Anterior cingulate cortex (tissue), 58 donors: ENCODE measurements around the gene HOMER3.
"Not testable (repeated sequence)": the region's sequence is repeated elsewhere in the genome, so short reads cannot be mapped to it uniquely, and the experiment has no call there.

Source experiments
- DNase-seq, 58 donors: peaks; one replicate each; lab custom pipeline; 2025; lab: John Stamatoyannopoulos, UW

HOMER3 gene

DNA sequence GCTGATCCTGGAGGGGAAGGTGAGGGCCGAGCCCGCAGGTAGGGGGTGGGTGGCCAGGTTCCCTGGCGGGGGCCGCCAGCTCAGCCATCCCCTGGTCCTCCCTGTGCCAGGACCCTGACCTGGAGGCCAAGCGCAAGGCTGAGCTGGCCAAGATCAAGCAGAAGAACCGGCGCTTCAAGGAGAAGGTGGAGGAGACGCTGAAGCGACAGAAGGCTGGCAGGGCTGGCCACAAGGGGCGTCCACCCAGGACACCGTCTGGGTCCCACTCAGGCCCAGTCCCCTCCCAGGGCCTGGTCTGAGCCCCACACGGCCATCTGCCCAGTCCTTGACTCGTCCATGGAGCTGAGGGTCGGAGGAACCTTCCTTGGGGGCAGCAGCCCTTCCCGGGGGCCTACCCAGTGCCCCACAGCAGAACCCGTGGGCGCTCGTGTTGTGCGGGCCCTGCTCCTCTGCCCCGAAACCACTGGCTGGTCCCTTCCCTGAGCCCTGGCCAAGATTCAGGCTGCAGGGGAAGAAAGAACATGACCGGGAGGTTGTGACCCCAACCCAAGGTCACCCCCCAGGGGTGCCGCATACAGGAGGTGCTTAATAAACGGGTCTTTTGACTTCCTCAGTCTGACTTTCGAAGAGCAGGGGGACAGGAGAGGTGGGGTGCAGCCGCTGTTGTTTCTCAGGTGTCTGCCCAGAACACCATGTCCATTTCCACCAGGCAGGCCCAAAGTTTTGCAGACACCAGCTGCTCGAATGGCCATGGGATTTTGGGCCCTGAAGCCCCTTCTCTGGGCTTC lies 12.8 kb downstream of the HOMER3 start:
- DNase-seq: no peak

DNA sequence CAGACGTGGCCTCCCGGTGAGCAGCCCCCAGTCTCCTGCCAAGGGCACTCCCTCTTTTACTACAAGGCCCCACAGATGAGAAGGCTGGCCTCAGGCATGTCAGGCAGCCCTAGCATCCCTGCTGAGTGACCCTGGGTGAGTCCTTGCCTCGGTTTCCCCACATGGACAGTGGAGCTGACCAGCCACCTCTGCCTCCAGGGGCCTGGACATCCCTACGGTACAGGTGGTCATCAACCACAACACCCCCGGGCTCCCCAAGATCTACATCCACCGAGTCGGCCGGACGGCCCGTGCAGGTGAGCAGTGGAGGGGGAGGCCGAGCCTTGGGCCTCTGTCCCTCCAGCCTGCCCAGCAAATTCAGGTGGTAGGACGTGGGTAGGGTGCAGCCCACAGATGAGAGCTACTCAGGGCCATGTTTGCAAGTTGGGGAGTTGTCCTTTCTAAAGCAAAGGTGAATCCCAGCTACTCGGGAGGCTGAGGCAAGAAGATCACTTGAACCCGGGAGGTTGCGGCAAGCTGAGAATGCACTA lies 16.3 kb downstream of the HOMER3 start:
- no peak for DNase-seq

DNA sequence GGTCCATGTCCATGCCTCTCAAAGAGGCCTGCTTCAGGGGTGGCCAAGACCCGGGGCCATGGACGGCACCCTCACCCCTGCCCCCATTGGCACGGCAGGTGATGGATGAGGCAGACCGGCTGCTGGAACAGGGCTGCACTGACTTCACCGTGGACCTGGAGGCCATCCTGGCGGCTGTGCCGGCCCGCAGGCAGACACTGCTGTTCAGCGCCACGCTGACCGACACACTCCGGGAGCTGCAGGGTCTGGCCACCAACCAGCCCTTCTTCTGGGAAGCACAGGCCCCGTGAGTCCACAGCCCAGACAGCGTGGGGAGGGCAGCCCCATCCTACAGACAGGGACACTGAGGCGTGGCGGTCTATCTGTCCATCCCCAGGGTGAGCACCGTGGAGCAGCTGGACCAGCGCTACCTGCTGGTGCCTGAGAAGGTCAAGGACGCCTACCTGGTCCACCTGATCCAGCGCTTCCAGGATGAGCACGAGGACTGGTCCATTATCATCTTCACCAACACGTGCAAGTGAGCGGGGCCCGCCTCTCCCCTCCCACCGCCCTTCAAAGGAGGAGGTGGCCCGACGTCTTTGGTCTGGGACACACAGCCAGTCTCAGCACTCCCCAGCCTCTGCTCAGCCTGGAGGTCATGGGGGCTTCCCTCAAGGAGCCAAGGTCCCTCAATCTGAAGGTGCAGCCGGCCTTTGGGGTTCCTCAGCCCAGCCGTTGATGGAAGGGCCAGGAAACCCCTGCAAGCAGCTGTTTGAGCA lies 18.6 kb downstream of the HOMER3 start:
- DNase-seq: no peak

DNA sequence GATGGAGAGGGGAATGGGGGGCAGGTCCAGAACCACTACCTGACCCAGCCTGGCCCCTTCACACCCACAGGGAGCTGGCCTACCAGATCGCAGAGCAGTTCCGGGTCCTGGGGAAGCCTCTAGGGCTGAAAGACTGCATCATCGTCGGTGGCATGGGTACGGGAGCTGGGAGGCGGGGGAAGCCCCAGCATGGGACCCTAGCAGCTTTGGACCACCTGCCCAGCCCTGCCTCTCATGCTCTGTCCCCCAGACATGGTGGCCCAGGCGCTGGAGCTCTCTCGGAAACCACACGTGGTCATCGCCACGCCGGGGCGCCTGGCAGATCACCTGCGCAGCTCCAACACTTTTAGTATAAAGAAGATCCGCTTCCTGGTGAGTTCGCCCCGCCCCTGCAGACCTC lies 19.4 kb downstream of the HOMER3 start:
- no peak for DNase-seq

DNA sequence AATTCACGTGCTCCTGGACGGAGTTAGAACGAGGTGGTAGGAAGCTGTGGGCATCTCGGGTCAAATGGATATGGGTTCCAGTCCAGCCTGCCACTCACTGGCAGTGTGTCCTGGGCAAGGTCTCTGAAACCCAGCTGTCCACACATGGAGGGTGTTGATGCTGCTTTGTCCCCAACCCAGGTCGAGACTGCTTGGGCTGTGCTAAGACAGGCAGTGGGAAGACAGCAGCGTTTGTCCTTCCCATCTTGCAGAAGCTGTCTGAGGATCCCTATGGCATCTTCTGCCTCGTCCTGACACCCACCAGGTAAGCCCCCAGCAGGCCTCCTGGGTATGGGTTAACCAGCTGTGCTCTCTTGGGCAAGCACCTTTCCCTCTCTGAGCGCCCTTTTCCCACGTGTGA lies 20.6 kb downstream of the HOMER3 start:
- no peak for DNase-seq

GRCh38 chr19:18919900-18920214 lies 21.2 kb downstream of the HOMER3 start:
- no peak for DNase-seq

GRCh38 chr19:18919086-18919899 lies 21.7 kb downstream of the HOMER3 start, which contains the start of the genes COPE and DDX49:
Gene COPE (minus strand): TSS chr19:18919387. CDS start chr19:18919348, 39 bp downstream.
Gene DDX49 (plus strand): TSS chr19:18919715. CDS start chr19:18919742, 27 bp downstream.
- peak; percentile 81 to 100 (median 99) for DNase-seq

DNA sequence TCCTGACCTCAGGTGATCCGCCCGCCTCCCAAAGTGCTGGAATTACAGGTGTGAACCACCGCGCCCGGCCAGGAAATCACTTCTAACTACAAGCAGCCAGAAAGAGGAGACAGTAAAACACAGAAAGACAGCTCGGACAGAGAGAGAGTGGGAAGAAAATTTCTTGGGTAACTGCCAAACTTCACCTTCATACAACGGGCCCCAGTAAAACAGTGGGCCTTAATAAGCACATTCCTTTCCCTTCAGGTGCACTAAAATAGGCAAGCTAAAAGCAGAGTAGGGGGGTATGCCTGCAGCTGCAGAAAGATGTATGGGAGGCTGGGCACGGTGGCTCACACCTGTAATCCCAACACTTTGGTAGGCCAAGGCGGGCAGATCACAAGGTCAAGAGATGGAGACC lies 23.4 kb downstream of the HOMER3 start:
- DNase-seq: not testable (repeated sequence)

DNA sequence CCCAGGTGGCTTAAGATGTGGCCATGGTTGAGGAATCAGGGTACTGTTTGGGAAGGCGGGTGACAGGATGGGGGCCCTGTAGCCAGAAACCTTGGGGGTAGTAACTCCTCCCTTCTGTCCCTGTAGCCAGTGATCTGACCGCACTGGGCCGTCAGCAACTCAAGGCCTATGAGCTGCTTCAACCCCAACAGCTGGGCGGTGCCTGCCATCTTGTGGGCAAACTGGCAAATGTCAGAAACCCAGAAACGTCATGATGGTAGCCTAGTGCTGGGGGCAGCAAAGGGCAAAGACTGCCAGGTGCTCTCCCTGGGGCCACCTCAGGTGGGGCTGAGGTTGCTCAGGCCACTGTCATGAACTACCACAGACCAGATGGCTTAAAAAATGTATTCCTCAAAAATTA lies 25.4 kb downstream of the HOMER3 start:
- DNase-seq: peak in 51 of 58 donors; percentile 8 to 82 (median 53)

- DNase-seq: no peak
Observed at GRCh38 chr19:18913466-18913865, 27.6 kb downstream of the HOMER3 start.

DNA sequence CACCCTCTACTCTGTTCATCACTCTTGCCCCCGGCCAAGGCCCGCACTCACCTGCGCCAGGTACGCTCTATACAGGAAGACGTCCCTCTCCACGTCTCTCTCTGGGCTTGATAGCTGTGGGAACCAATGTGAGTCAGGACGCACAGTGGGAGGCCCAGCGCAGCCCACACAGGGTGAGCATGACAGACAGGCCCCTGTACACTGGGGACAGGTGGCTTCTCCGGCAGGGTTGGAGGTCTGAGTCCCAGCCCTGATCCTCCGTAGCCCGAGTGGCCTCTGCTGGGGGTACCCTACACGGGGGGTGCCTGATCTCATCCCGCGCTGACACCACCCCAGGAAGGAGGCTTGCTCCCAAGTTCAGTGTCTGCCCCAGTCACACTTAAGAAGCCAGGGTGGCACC lies 28.1 kb downstream of the HOMER3 start:
- no peak for DNase-seq

DNA sequence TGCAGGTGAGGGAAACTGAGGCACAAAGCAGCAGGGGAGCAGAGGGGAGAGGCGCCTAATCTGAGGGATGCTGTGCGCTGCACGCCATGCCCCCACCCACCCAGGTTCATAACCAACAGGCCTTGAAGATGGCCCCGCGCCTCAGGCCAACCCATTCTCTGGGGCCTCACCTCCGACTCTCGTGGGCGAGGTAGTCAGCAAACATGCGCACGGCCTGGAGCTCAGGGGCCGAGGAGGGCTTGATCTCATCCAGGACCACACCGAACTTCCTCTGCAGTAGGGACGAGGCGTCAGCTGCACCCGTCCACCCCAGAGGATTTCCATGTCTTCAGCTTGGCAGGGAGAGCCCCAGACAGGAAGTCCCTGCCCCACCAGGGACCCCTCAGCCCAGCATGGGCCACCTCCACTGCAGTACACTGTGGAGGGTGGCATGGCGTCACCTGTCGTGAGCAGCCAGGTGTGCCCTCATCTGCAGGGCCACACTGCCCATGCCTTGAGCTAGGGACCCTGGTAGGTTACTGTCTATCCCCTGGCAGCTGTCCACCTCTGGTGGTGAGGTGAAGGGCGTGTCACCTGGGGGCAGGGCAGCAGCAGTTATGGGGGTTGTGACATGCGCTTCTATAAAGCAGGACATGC lies 30.1 kb downstream of the HOMER3 start:
- no peak for DNase-seq

- DNase-seq: no peak
Observed at GRCh38 chr19:18910010-18910409, 31.0 kb downstream of the HOMER3 start.

- peak in 19 of 58 donors; percentile 12 to 64 (median 30) for DNase-seq
Observed at GRCh38 chr19:18908917-18909619, 31.9 kb downstream of the HOMER3 start.

- peak in 55 of 58 donors; percentile 21 to 96 (median 82) for DNase-seq
Observed at GRCh38 chr19:18906605-18907519, 34.2 kb downstream of the HOMER3 start.

DNA sequence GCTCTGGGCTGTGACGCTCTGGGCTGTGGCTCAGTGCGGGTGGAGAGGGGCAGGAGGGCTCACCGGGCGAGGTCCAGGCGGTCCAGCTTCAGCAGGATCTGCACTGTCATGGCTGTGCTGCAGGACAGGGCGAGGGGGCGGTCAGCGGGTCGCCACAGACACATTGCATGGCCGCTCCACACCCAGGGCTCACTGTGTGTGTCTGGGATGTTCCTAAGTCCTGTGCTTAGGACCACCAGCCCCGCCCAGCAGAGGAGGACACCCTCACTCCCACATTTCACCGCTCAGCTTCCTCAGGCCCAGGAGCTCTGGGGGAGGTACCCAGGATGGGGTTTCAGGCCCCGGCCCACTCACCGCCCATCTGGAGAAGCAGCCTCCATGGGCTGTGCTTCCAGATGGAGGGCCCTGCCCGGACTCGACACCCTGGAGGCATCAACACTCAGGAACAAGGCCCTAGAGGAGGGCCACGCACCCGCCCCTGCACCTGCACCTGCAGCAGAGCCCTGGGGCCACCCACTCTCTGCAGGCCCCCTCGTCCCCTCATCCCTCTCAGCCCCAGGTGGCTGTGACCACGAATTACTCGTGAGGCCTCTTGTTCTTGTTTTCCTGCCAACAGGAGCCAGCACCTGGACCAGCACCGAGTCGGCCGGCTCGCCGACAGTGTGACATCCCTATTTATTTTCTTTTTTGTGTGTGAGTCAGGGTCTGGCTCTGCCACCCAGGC lies 35.3 kb downstream of the HOMER3 start:
- peak in 2 of 58 donors; percentile 31 to 64 for DNase-seq

DNA sequence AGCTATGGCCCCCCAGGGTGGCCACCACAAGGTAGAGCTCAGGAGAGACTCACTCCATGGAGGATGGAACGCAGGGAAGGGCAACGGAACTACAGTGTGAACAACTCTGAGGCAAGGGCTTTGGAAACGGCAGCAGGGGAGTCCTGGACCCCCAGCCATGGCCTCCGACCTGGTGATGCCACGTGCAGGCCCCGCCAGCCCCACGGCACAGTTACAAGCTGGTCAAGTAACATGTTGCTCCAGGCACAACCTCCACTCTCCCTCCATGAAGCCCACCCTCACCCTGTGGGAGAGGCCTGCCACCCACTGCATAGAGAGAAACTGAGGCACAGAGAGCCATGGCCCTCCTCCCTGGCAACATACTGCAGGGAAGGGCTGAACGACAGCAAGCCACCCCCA lies 36.0 kb downstream of the HOMER3 start:
- DNase-seq: no peak
